Mesendoderm (in vitro differentiated cells): Measurements from ENCODE around the gene TRAM2.

Experiments used
- DNase-seq: peaks from one replicate; pipeline ENCODE4 v3.0.0; 2013
- H2AK5ac ChIP-seq: 2 replicates; pipeline ENCODE4 v1.6.1; 2013; ENCODE audit warnings: low read length, inconsistent platforms
- H2BK120ac ChIP-seq: 2 replicates; pipeline ENCODE4 v1.6.1; 2013; ENCODE audit warnings: low read depth, mild to moderate bottlenecking, low read length, moderate library complexity, mixed read lengths
- H2BK15ac ChIP-seq: replicated peaks from 2 replicates; pipeline ENCODE4 v1.6.1; 2013; ENCODE audit warnings: low read depth, mild to moderate bottlenecking, moderate library complexity
- H2BK5ac ChIP-seq: 2 replicates; pipeline ENCODE4 v1.6.1; 2013; ENCODE audit warnings: low read length, inconsistent platforms
- H3K18ac ChIP-seq: 2 replicates; pipeline ENCODE4 v1.6.1; 2013; ENCODE audit warnings: mild to moderate bottlenecking, low read length, mixed read lengths
- H3K23ac ChIP-seq: one replicate; pipeline ENCODE4 v1.6.1; 2013; ENCODE audit warnings: low read length
- H3K27ac ChIP-seq: 2 replicates; pipeline ENCODE4 v1.5.1; 2013; ENCODE audit warnings: low read depth, mild to moderate bottlenecking, inconsistent platforms, low read length, moderate library complexity
- H3K27me3 ChIP-seq: 2 replicates; pipeline ENCODE4 v1.6.1; 2013; ENCODE audit warnings: low read length, control low read depth, mild to moderate bottlenecking, inconsistent platforms; ENCODE audit not compliant: insufficient read depth, poor library complexity
- H3K36me3 ChIP-seq: 2 replicates; pipeline ENCODE4 v1.6.1; 2013; ENCODE audit warnings: low read length, inconsistent platforms; ENCODE audit not compliant: control insufficient read depth, insufficient read depth
- H3K4ac ChIP-seq: one replicate; pipeline ENCODE4 v1.6.1; 2013; ENCODE audit warnings: low read depth, mild to moderate bottlenecking, low read length, moderate library complexity
- H3K4me1 ChIP-seq: 2 replicates; pipeline ENCODE4 v1.6.1; 2013; ENCODE audit warnings: low read depth, low read length, inconsistent platforms; ENCODE audit not compliant: control insufficient read depth
- H3K4me2 ChIP-seq: 2 replicates; pipeline ENCODE4 v1.6.1; 2013; ENCODE audit warnings: low read length
- H3K4me3 ChIP-seq: 2 replicates; pipeline ENCODE4 v1.5.1; 2013; ENCODE audit warnings: mild to moderate bottlenecking, low read length
- H3K56ac ChIP-seq: one replicate; pipeline ENCODE4 v1.6.1; 2013; ENCODE audit warnings: low read length
- H3K79me1 ChIP-seq: 2 replicates; pipeline ENCODE4 v1.6.1; 2013; ENCODE audit warnings: low read length, inconsistent platforms
- H3K79me2 ChIP-seq: 2 replicates; pipeline ENCODE4 v1.6.1; 2013; ENCODE audit warnings: mild to moderate bottlenecking, low read length; ENCODE audit not compliant: control insufficient read depth, insufficient read depth
- H3K9ac ChIP-seq: 2 replicates; pipeline ENCODE4 v1.6.1; 2013; ENCODE audit warnings: low read length, inconsistent platforms
- H4K5ac ChIP-seq: one replicate; pipeline ENCODE4 v1.6.1; 2013; ENCODE audit warnings: low read length
- H4K8ac ChIP-seq: one replicate; pipeline ENCODE4 v1.6.1; 2013; ENCODE audit warnings: low read depth, mild to moderate bottlenecking, control low read depth, low read length, moderate library complexity
- WGBS: extraction: QIAGEN DNeasy Blood & Tissue Kit; methylation state at CpG from one replicate; pipeline ENCODE4 v1.1.7; 2013; ENCODE audit warnings: low lambda C conversion rate, missing lambda C conversion rate; ENCODE audit not compliant: insufficient coverage; ENCODE audit errors: extremely low coverage; 5-methylcytosine and 5-hydroxymethylcytosine counted together

The TRAM2 gene

DNA sequence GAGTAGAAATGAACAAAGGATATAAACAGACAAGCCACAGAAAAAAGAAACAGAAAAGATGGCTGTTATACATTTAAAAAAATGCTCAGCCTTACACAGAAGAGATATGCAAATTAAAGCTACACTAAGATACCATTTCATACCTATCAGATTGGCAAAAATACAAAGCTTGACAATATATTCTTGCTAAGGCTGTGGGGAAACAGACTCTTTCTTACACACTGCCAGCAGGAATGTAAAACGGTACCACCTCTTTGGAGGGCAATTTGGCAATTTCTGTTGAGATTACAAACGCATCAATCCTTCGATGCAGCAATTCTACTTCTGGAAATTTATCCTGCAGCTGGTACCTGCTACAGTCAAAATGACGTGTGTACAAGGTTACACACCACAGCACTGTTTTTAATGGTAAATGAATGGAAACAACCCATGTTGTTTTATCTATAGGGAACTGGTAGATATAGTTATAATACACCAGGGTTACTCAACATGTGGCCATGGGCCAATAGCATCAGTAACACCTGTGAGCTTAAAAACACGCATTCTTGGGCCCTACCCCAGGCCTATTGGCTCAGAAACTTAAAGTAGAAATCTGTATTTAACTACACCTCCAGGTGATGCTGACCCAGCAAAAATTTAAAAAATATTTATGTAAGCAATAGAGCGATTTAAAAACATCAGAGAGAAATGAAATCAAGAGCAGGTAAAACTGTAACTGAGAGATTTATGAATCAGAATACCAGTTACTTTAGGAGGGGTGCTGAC, 53.3 kb downstream of the TRAM2 start:
- Histone ChIP-seq H3K36me3 (no peaks in the 10 kb centered on the region), H3K18ac (no peak overlapping the region), H3K4me3 (no peak overlapping the region), H3K23ac (no peak overlapping the region), H2BK15ac (no peak overlapping the region), H3K79me1 (peaks cover 3% of the 10 kb centered on the region), H3K27me3 (no peaks in the 10 kb centered on the region), H3K79me2 (no peaks in the 10 kb centered on the region), H3K4ac (no peak overlapping the region), H4K8ac (no peak overlapping the region), H3K27ac (no peak overlapping the region), H3K9ac (no peak overlapping the region), H2BK120ac (no peak overlapping the region), H2BK5ac (no peak overlapping the region), H3K56ac (no peak overlapping the region), H3K4me1 (peaks cover 2% of the 10 kb centered on the region), H2AK5ac (no peak overlapping the region), H4K5ac (no peak overlapping the region), H3K4me2 (no peak overlapping the region)
- no peak for DNase-seq
- no CpG with 5 or more reads among the region's 6 CpGs for WGBS

DNA sequence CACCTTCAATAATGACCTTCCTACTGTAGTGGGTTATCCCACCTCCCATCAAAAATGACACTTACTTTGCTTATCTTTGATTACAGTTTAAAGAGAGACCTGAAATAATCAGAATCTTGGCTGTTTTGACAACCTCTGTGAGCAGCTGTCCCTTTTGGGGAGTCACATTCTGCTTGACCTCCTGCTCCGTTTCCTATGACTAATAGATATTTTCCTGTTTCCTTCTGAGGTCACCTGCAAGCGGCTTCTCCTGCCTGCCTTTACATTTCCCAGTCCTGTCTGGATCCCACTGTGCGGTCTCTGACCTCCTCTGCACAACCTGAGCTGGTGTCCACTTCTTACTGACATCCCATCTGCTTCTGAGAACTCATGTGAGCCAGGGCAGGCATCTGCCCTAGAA, 54.2 kb downstream of the TRAM2 start:
- no CpG with 5 or more reads among the region's 3 CpGs for WGBS
- no peak overlapping the region for H3K9ac ChIP-seq
- peaks cover 3% of the 10 kb centered on the region for H3K79me1 ChIP-seq
- no peaks in the 10 kb centered on the region for H3K79me2 ChIP-seq
- DNase-seq, result no peak
- no peak overlapping the region for H3K4me2 ChIP-seq
- H2BK120ac ChIP-seq, result no peak overlapping the region
- no peak overlapping the region for H3K56ac ChIP-seq
- no peak overlapping the region for H4K5ac ChIP-seq
- H2BK5ac ChIP-seq, result no peak overlapping the region
- H2BK15ac ChIP-seq, result no peak overlapping the region
- H3K23ac ChIP-seq, result no peak overlapping the region
- no peak overlapping the region for H2AK5ac ChIP-seq
- H3K4ac ChIP-seq, result no peak overlapping the region
- H3K36me3 ChIP-seq, result no peaks in the 10 kb centered on the region
- H3K27me3 ChIP-seq, result no peaks in the 10 kb centered on the region
- no peak overlapping the region for H3K27ac ChIP-seq
- H3K4me1 ChIP-seq, result peaks cover 10% of the 10 kb centered on the region
- H4K8ac ChIP-seq, result no peak overlapping the region
- peak overlapping the region; percentile 34 for H3K18ac ChIP-seq
- no peak overlapping the region for H3K4me3 ChIP-seq

DNA sequence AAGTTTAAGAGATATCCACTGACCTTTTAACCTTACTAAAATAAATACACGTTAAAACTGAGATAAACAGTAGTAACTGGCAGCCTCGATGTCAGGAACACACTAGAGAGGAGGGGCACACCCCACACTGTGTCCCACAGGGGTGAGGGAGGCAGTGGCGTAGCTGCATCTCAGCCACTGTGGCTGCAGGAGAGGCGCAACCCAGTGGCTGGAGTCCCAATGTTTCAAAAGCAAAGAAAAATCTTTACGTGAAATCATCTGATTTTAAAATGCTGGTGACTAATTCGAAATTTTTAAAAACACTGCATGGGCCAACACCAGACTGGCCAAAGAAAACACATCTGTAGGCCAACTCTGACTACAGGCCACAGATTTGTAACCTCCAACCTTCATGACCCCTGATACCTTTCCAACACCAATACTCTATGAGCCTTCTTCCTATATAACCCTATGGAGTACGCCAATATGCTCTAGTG, 54.7 kb downstream of the TRAM2 start:
- H4K5ac ChIP-seq, result no peak overlapping the region
- no peak overlapping the region for H3K27ac ChIP-seq
- no CpG with 5 or more reads among the region's 7 CpGs for WGBS
- no peak overlapping the region for H4K8ac ChIP-seq
- H3K4me3 ChIP-seq, result no peak overlapping the region
- no peak overlapping the region for H3K4ac ChIP-seq
- H3K18ac ChIP-seq, result no peak overlapping the region
- no peak overlapping the region for H3K9ac ChIP-seq
- H3K36me3 ChIP-seq, result no peaks in the 10 kb centered on the region
- DNase-seq, result no peak
- peaks cover 11% of the 10 kb centered on the region for H3K4me1 ChIP-seq
- H2BK15ac ChIP-seq, result no peak overlapping the region
- H3K4me2 ChIP-seq, result no peak overlapping the region
- H3K23ac ChIP-seq, result no peak overlapping the region
- H2AK5ac ChIP-seq, result no peak overlapping the region
- no peaks in the 10 kb centered on the region for H3K27me3 ChIP-seq
- H2BK5ac ChIP-seq, result no peak overlapping the region
- H3K79me2 ChIP-seq, result no peaks in the 10 kb centered on the region
- H2BK120ac ChIP-seq, result no peak overlapping the region
- no peak overlapping the region for H3K56ac ChIP-seq
- peaks cover 3% of the 10 kb centered on the region for H3K79me1 ChIP-seq

DNA sequence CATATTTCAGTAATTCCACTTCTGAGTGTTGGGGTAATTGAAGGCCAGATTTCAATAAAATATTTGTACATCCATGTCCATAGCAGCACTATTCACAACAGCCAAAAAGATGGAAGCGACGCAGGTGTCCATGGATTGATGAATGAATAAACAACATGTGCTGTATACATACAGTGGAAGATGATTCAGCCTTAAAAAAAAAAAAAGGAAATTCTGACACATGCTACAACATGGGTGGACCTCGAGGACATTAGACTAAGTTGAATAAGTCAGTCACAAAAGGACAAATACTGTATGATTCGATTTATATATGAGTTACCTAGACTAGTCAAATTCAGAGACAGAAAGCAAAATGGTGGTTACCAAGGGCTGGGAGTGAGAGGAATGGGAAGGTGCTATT, 57.2 kb downstream of the TRAM2 start:
- Histone ChIP-seq H4K8ac (no peak overlapping the region), H3K4me3 (no peak overlapping the region), H3K36me3 (no peaks in the 10 kb centered on the region), H3K27ac (no peak overlapping the region), H2BK15ac (no peak overlapping the region), H3K23ac (no peak overlapping the region), H3K79me1 (peaks cover 5% of the 10 kb centered on the region), H3K27me3 (no peaks in the 10 kb centered on the region), H3K4ac (no peak overlapping the region), H3K56ac (no peak overlapping the region), H2AK5ac (no peak overlapping the region), H3K4me2 (no peak overlapping the region), H2BK5ac (no peak overlapping the region), H2BK120ac (no peak overlapping the region), H4K5ac (no peak overlapping the region), H3K4me1 (peaks cover 13% of the 10 kb centered on the region), H3K18ac (no peak overlapping the region), H3K9ac (no peak overlapping the region), H3K79me2 (no peaks in the 10 kb centered on the region)
- no CpG with 5 or more reads among the region's 4 CpGs for WGBS
- DNase-seq, result no peak

DNA sequence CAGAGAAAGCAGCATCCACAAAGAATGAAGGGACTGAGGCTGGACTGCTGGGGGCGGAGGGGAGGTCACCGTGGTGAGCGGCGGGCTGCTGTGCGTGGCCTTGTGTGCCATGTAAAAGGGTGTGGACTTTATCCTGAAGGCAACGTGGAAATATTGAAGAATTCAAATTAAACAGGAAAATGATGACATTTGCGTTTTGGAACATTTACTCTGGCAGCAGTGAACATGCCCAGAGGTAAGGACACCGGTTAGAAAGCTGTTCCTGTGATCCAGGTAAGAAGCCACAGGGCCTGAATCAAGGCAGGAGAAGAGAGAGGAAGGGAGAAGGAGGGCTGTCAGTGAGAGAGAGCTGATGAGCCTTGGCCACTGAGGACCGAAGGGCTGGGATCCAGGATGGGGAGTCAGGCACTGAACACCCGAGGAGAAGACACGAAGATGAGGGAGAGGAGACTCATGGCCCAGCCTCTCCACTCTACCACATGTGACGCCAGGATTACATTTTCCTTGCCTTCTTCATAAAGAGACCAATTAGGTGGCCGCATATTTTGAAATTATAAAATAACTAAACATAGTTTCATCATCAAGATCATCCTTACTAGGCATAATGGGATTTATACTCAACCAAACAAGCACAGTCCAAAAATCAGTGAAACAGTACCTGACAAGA, 58.4 kb downstream of the TRAM2 start:
- Histone ChIP-seq H3K4ac (peak overlapping the region; percentile 79), H3K4me1 (peaks cover 11% of the 10 kb centered on the region), H2BK120ac (peak overlapping the region; percentile 48), H3K27ac (peak overlapping the region; percentile 92), H2AK5ac (peak overlapping the region; percentile 58), H3K23ac (no peak overlapping the region), H3K27me3 (no peaks in the 10 kb centered on the region), H3K18ac (peak overlapping the region; percentile 42), H3K79me1 (peaks cover 5% of the 10 kb centered on the region), H3K79me2 (no peaks in the 10 kb centered on the region), H3K36me3 (no peaks in the 10 kb centered on the region), H3K4me2 (no peak overlapping the region), H3K56ac (peak overlapping the region; percentile 82), H2BK5ac (peak overlapping the region; percentile 93), H2BK15ac (no peak overlapping the region), H3K9ac (peak overlapping the region; percentile 57), H4K8ac (no peak overlapping the region), H4K5ac (peak overlapping the region; percentile 68), H3K4me3 (no peak overlapping the region)
- no CpG with 5 or more reads among the region's 13 CpGs for WGBS
- no peak for DNase-seq
